ENCODE measurements around the gene HRAS. TPM values are rescaled to one million over a fixed set of nuclear protein-coding genes. Genes with fewer than 3 reads are reported as not detected.

HRAS gene
- total RNA-seq, result 102 and 109 TPM in 2 replicates

DNA sequence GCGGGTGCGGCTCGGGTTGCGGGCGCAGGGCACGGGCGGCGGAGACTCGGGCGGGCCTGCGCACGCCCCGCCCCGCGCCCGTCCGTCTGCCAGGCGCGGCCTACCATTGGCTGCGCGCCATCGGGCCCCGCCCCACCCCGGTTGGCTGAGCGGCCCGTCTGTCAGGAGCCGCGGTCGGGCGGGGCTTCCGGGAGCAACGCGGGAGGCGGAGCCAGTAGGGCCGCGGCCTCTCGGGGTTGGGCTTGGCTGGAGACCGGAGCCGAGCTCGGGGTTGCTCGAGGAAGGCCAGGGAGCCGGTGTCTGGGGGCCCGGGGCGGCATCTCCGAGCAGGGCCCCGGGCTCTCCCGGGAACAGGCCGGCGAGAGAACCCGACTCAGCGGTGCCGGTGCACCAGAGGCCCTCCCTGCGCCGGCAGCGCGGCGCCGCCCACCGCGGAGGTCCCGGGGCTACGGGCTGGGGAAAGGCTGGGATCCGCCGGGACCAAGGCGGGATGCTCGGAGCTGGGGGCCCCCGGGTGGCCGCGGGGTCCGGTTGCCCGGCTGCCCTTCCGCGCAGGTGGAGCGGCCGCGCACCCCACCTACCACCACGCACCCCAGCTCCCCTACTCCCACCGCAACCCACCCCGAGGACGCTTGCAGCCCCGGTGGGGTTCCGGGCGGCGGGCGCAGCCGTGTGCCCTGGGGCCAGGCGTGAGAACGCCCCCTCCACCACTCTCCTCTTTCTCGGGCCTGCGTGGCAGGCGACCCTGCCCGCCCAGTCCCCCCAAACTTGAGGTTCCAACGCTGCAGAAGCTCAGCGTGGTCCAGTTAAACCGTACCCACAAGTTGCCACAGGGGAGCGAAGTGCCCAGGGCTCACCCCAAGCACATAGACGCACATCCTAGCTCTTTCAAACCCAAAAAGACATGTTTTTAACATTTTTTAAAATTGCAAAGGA lies at the start of gene HRAS:
HRAS (minus strand) TSS at position 58 of the 936 bp plus-strand sequence.

GRCh38 chr11:575996-576768 lies 40.8 kb upstream of the HRAS start, which contains the start of gene PHRF1:
Gene PHRF1, plus strand, starts transcription at chr11:576470. Its CDS starts 5,043 bp downstream, at chr11:581513.

DNA sequence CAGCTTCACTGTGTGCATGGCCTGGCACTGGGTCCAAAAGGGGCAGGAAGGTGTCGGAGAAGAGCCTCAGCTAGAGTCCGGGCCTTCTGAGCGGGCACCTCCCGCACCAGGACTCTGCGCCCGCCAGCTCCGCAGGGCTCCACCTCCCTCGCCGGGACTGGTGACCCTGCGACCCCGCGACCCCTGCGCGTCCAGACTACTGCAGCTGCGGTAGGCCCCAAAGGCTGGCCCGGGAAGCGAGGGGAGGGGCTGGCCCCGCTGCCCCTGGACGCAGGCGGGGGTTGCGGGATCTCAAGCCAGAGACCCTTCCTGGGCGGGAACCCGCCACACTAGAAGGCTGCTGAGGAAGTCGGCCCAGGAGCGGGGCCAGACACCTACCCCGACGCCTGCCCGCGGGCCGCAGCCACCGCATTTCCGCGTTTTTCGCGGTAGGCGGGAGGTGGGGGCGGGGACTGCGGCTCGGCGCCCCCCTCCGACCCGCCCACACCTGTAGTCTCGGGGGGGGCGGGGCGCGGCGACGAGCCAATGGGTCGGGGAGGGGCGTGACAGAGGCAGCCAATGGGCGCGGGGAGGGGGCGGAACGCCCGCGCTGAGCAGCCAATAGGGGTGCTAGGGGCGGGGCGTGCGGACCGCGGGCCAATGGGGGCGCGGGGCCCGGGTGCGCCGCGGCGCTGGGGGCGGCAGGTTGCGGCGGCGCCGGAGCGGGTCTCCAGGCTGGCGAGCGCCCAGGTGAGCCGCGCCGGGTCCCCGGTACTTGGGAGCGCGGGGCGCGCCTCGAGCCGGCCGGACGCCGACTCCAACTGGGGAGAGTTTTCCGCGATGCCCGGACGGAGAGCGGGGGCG lies 25.1 kb upstream of the HRAS start, which contains the start of the genes LMNTD2 and RASSF7:
LMNTD2 (minus strand) TSS at position 434 of the 843 bp plus-strand sequence; CDS start at position 412, 22 bp downstream.
RASSF7 (plus strand) TSS at position 666 of the 843 bp plus-strand sequence. CDS start 799 bp downstream, outside the sequence.

DNA sequence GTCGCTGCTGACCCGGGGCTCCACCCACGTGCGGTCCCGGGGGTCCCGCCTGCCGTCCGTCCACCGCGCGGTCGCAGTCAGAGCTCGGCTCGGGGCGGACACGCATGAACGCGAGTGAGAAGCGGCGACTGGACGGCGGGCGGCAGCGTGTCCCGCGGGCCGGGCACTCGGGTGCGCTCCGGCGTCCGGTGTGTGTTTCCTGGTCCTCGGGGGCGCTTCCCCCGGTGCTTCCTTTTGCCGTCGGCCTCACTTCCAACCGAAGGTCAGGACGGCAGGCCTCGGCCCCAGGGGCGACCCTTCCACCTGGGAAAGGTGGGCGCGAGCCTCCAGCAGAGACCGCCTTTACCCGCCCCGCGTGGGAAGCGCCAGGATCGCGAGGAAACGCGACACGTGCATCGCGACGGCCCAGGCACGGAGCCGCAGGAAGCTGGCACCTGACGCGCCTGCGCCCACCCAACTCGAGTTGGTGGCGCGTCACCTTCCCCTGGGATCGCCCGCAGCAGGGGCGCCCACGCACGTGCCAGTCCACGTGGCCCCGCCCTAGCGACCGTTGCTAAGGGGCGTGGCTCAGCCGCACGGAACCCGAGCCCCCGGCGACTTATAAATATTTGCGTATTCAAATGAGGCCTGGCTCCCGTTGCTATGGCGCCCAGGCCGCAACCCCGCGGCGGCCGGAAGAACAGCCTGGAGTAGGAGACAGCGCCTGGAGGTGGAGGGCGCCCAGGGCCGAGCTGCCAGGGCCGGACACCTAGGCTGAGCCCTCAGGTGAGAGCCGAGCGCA lies 1.7 kb upstream of the HRAS start, which contains the start of gene LRRC56:
LRRC56 (plus strand) TSS at position 687 of the 781 bp plus-strand sequence. CDS start 3,158 bp downstream, outside the sequence.

DNA sequence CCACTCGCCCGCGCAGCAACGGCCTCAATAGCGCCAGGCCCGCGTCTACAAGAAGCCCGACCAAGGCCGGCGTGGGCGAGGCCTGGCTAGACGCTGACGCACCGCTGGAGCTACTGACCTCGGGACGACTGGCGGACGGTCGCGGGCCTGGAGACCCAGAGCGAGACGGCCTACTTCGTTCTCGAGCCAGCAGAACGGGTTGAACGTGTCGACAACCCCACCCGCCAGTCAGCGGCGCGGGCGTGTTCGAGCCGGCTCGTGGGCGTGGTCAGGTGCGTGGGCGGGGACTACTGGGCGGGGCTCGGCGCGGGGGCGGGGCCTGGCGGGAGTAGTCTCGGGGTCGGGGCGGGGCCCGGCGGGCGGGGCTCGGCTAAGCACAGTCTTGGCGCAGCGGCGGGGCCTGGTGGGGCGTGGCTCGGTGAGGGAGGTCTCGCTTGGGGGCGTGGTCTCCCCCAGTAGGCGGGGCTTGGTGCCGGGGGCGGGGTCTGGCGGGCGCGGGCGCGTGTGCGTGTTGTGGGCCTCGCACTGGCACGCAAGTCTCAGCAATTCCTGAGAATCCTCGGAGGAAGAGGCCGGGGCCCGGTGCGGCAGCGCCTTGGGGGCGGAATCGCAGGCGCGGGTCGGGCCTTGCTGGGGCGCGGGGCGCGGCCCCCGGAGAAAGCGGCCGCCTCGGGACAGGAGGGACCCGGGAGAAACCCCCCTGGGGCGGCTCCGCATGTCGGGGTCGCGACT lies 28.2 kb downstream of the HRAS start, which contains the start of gene RNH1:
RNH1 (minus strand) TSS at position 248 of the 732 bp plus-strand sequence. CDS start 5,080 bp downstream, outside the sequence.

Other genes starting within 250 kb of the HRAS start
- gene PGGHG, start 246.4 kb downstream of the HRAS start, total RNA-seq, result 7.1 and 8.0 TPM in 2 replicates
- not detected in 2 replicates for gene IFITM5, start 236.1 kb downstream of the HRAS start, total RNA-seq
- 230 and 259 TPM in 2 replicates for gene IFITM2, start 227.8 kb downstream of the HRAS start, total RNA-seq
- gene IFITM1, start 221.5 kb downstream of the HRAS start, total RNA-seq, result 47.6 and 56.4 TPM in 2 replicates
- 288 and 289 TPM in 2 replicates for gene IFITM3, start 214.7 kb downstream of the HRAS start, total RNA-seq
- 0.05 TPM in 1 of 2 replicates, not detected in the other for gene B4GALNT4, start 166.1 kb downstream of the HRAS start, total RNA-seq
- gene PKP3, start 141.4 kb downstream of the HRAS start, total RNA-seq, result 1.6 and 2.6 TPM in 2 replicates
- gene SIGIRR, start 120.6 kb downstream of the HRAS start, total RNA-seq, result 48.3 and 58.3 TPM in 2 replicates
- 0.20 and 0.89 TPM in 2 replicates for gene ANO9, start 93.6 kb downstream of the HRAS start, total RNA-seq
- 33.6 and 52.3 TPM in 2 replicates for gene PTDSS2, start 85.3 kb downstream of the HRAS start, total RNA-seq
- gene RNH1, start 28.3 kb downstream of the HRAS start, total RNA-seq, result 308 and 315 TPM in 2 replicates
- gene LRRC56, start 2.0 kb upstream of the HRAS start, total RNA-seq, result 0.05 and 0.73 TPM in 2 replicates
- 0.05 and 0.20 TPM in 2 replicates for gene LMNTD2, start 25.2 kb upstream of the HRAS start, total RNA-seq
- gene RASSF7, start 25.4 kb upstream of the HRAS start, total RNA-seq, result 10.8 and 12.0 TPM in 2 replicates
- 20.1 and 25.4 TPM in 2 replicates for gene PHRF1, start 40.9 kb upstream of the HRAS start, total RNA-seq
- gene IRF7, start 80.4 kb upstream of the HRAS start, total RNA-seq, result 76.0 and 84.2 TPM in 2 replicates
- gene CDHR5, start 89.4 kb upstream of the HRAS start, total RNA-seq, result not detected in 2 replicates
- gene SCT, start 91.6 kb upstream of the HRAS start, total RNA-seq, result not detected in 2 replicates
- not detected in 2 replicates for gene DRD4, start 101.7 kb upstream of the HRAS start, total RNA-seq
- 23.1 and 27.8 TPM in 2 replicates for gene DEAF1, start 159.6 kb upstream of the HRAS start, total RNA-seq
- gene TMEM80, start 160.2 kb upstream of the HRAS start, total RNA-seq, result 16.9 and 17.5 TPM in 2 replicates
- 6.7 and 7.3 TPM in 2 replicates for gene EPS8L2, start 170.7 kb upstream of the HRAS start, total RNA-seq
- 228 TPM in 2 replicates for gene TALDO1, start 211.9 kb upstream of the HRAS start, total RNA-seq
- 29.4 and 33.0 TPM in 2 replicates for gene GATD1, start 241.9 kb upstream of the HRAS start, total RNA-seq